ENCODE results near the gene ZBTB20.

DNA sequence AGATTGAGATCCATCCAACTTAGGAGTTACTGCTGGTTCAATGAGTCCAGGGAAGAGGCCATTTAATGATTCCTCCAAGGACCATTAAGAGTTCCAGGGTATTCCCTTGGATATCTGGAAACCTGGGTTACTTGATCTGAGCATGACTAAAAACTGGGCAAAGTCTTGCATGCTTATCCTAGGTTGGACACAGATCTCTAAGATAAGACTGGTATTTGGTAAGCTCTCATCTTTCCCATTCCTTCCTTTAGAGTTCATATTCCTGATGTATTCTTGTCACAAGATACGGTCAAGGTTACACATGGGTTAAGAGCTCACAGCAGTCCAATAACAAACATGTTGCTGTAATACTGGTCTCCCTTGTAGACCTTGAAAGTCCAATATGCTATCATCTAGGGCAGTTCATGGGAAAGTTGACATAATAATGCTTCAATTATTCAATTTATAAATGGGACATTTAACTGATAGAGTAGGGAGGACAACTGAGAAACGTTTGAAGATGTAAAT lies 551.5 kb downstream of the ZBTB20 start:
- no peak for TF ChIP-seq POLR2AphosphoS5 (IDR thresholded peaks at IDR 0.05)
- TF ChIP-seq, protein P1, sequence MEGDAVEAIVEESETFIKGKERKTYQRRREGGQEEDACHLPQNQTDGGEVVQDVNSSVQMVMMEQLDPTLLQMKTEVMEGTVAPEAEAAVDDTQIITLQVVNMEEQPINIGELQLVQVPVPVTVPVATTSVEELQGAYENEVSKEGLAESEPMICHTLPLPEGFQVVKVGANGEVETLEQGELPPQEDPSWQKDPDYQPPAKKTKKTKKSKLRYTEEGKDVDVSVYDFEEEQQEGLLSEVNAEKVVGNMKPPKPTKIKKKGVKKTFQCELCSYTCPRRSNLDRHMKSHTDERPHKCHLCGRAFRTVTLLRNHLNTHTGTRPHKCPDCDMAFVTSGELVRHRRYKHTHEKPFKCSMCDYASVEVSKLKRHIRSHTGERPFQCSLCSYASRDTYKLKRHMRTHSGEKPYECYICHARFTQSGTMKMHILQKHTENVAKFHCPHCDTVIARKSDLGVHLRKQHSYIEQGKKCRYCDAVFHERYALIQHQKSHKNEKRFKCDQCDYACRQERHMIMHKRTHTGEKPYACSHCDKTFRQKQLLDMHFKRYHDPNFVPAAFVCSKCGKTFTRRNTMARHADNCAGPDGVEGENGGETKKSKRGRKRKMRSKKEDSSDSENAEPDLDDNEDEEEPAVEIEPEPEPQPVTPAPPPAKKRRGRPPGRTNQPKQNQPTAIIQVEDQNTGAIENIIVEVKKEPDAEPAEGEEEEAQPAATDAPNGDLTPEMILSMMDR (IDR thresholded peaks at IDR 0.05): no peak
